GM12873 (cell line): Measurements from ENCODE around the gene GHRL.

Experiments used
- TF ChIP-seq, protein P1 (sequence below): IDR thresholded peaks from 2 replicates; pipeline ENCODE4 v1.5.1; 2012; ENCODE audit warnings: low read depth, mild to moderate bottlenecking, moderate library complexity, low read length, control low read depth; ENCODE audit not compliant: insufficient read depth; ENCODE audit errors: missing control alignments

Gene GHRL

GRCh38 chr3:10338164-10338470 is 45.4 kb upstream of the GHRL start:
- TF ChIP-seq, protein P1, sequence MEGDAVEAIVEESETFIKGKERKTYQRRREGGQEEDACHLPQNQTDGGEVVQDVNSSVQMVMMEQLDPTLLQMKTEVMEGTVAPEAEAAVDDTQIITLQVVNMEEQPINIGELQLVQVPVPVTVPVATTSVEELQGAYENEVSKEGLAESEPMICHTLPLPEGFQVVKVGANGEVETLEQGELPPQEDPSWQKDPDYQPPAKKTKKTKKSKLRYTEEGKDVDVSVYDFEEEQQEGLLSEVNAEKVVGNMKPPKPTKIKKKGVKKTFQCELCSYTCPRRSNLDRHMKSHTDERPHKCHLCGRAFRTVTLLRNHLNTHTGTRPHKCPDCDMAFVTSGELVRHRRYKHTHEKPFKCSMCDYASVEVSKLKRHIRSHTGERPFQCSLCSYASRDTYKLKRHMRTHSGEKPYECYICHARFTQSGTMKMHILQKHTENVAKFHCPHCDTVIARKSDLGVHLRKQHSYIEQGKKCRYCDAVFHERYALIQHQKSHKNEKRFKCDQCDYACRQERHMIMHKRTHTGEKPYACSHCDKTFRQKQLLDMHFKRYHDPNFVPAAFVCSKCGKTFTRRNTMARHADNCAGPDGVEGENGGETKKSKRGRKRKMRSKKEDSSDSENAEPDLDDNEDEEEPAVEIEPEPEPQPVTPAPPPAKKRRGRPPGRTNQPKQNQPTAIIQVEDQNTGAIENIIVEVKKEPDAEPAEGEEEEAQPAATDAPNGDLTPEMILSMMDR: no peak

- TF ChIP-seq, protein P1: no peak
Observed at GRCh38 chr3:10337323-10338163, 44.8 kb upstream of the GHRL start.

DNA sequence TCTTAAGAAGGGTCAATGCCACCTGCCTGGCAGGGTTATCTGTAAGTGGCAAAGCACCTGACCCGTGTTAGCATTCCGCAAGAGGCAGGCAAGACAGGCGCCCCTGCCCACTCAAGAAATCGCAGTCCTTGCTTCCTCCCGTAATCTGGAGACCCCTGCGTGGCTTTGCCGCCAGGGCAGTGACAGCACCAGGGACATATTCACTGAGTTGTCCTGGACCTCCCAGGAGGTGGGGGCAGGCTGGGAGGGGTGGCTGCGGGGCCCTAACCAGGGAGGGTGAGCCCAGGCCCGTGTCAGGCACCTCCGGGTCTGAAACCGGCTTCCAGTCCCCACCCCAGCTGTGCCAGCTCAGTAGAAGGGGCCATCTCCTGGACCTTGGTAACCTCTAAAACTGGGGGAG is 44.0 kb upstream of the GHRL start:
- TF ChIP-seq, protein P1: no peak

DNA sequence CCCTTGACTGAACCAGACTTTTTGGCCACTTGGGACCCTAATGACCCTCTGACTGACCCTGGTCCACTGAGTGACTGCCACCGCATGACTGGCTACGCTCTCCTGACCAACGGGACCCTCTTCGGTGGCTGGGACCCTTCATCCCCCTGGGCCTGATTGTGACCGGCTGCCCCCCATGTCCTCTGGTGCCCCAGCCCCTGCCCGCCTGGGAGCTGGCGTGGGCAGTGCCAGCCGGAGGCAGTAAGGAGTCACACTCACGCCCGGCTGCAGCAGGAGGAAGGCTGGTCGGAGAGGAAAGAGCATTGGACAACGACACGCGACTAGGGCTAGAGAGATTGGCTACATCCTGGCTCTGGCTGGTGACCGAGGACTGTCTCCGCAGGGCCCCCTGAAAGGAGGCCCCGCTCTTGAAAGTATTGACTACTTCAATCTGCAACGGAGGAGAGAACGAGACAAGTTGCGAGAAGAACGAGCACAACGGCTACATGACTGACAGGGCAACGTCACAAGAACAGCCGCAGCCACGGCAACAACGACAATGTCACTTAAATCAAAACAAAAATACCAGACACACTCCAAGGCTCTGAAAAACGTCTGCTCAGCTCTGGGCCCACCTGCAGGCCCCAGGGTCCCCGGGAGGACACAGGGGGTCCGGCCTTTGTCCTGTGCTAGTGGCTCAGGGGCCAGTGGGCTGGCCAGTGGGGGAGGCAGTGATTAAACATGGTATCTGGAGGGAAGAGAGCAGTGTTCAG is 43.3 kb upstream of the GHRL start:
- TF ChIP-seq, protein P1: no peak

- TF ChIP-seq, protein P1: no peak
Observed at GRCh38 chr3:10335190-10335738, 42.5 kb upstream of the GHRL start.

DNA sequence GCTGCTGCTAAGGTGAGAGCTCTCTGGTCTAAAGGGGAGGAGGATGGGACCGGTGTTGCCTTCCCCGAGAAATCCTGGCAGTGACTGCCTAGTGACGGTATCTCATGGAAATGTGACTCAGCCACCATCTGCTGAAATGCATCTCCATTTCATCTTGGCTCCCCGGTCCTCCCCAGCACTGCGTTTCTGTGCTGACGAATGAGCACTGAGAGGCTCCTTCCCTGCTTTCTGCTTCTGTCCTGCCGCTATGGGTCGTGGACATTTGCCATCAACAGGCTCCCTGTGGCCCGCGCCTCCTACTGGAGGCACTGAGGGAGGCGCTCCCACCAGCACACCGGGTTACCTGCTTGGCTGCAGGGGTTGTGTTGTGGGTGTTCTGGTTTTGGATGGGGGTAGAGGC is 41.7 kb upstream of the GHRL start:
- TF ChIP-seq, protein P1: peak; percentile 35

GRCh38 chr3:10334042-10334441 is 41.3 kb upstream of the GHRL start:
- TF ChIP-seq, protein P1: no peak
